HG02973 (cell line): Measurements from ENCODE around the gene CEP112.
"Not testable (repeated sequence)": the region's sequence is repeated elsewhere in the genome, so short reads cannot be mapped to it uniquely, and the experiment has no call there.

Experiments
- ATAC-seq: cut with Tn5 transposase; IDR thresholded peaks from one replicate; pipeline ENCODE4 v1.9.1; 2021; ENCODE audit warnings: moderate library complexity; ENCODE audit not compliant: unreplicated experiment

The CEP112 gene

GRCh38 chr17:66085221-66085620, 106.7 kb downstream of the CEP112 start:
- ATAC-seq, result no peak

DNA sequence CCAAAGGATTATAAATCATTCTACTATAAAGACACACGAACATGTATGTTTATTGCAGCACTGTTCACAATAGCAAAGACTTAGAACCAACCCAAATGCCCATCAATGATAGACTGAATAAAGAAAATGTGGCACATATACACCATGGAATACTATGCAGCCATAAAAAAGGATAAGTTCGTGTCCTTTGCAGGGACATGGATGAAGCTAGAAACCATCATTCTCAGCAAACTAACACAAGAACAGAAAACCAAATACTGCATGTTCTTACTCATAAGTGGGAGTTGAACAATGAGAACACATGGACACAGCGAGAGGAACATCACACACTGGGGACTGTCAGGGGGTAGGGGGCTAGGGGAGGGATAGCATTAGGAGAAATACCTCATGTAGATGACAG, 111.3 kb downstream of the CEP112 start:
- ATAC-seq, result not testable (repeated sequence)

- ATAC-seq, result no peak
These were observed 115.3 kb downstream of the CEP112 start for GRCh38 chr17:66076546-66077190.

DNA sequence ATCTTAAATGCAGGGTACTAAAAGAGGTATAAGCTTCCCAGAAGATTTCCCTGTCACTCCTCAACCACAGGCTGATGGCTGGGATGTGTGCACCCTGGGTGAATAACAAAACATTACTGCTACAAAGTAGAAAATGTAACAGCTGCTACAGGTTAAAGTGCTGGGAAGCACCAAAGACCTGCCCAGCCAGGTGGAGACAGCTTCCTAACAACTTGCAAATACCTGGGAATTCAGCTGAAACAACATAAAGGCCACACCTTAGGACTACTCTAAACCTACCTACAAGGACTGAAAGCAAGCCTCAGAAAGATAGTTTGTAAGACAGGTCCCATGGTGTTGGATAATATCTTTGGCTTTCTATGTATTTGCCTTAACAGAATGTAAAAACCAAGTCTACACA, 118.5 kb downstream of the CEP112 start:
- no peak for ATAC-seq

DNA sequence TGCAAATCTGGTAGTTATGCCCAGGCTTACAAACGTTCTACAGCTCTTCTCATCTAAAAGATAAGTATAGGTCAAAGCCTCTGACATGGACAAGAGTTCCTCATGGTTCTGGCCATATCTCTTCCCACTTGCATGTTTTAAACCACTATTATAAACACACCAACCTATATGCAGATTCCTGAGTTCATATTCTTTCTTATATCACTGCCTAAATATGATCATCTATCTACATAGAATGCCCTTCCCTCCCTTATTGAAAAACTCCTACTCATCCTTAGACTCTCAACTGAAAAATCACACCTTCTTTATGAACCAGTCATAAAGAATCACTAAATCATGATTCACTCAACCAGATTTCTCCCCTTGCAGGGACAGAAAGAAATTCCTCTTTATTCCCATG, 128.2 kb downstream of the CEP112 start:
- no peak for ATAC-seq

DNA sequence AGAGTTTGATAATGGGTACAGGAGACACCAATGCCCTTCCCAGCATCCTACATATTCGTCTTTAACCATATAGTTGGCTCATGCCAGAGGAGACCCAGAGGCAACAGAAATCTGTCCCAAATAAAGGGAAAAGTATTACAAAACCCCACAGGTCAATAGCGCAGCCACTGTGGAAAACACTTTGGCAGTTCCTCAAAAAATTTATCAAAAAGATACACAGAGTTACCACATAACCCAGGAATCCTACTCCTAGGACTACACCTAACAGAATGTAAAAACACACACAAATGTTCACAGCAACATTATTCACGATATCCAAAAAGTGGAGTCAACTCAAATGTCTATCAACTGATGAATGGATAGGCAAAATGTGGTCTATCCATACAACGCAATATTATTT, 135.8 kb downstream of the CEP112 start:
- no peak for ATAC-seq

DNA sequence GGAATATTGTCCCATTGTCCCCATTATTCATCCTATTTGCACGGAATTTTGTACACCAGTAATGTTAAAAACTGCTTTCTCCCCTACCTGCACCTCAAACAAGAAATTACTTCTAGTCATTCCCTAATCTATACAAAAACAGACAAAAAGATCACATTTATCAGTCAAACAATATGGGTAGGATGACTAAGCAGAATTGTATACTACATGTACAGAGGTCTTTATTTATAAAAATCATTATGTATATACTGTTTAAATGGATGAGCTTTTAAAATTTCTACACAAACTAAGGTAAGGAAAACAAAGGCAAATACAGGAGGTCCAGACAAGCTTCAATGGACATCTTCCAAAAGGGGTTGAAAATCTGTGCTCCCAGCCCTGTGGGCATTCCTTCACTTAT, 137.7 kb downstream of the CEP112 start:
- ATAC-seq, result no peak

- no peak for ATAC-seq
These were observed 147.8 kb downstream of the CEP112 start for GRCh38 chr17:66044083-66044482.

- no peak for ATAC-seq
These were observed 148.5 kb downstream of the CEP112 start for GRCh38 chr17:66043419-66043818.

DNA sequence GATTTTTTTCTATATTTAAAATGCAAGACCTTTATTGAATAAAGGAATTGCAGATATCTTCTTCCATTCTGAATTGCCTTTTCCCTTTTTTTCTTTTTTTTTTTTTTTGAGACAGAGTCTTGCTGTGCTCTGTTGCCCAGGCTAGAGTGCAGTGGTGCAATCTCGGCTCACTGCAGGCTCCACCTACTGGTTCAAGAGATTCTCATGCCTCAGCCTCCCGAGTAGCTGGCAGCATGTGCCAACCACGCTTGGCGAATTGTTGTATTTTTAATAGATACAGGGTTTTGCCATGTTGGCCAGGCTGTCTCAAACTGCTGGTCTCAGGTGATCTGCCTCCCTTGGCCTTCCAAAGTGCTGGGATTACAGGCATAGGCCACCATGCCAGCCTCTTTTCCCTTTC, 151.5 kb downstream of the CEP112 start:
- ATAC-seq, result no peak

DNA sequence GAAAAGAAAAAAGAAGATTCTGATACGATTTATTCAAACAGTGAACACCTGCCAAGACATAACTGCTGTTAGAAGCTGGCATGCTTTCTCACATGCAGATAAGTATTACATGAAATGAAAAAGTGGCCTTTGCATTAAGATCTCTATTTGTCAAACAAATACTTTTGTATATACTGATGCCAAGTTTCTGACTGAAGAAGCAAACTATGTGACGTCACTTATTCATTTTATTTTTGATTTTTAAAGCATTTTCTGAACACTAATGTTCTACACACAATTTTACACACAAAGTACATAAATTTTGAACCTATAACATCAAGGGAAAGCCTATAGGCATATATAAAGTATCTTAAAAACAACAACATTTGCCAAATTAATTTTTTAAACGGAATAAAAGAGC, 153.8 kb downstream of the CEP112 start:
- ATAC-seq, result no peak

- no peak for ATAC-seq
These were observed 154.7 kb downstream of the CEP112 start for GRCh38 chr17:66037221-66037620.

GRCh38 chr17:66032082-66032712, 159.7 kb downstream of the CEP112 start:
- peak; percentile 96 for ATAC-seq

GRCh38 chr17:66025551-66025950, 166.4 kb downstream of the CEP112 start:
- ATAC-seq, result no peak

GRCh38 chr17:66021757-66022156, 170.2 kb downstream of the CEP112 start:
- ATAC-seq, result no peak

- ATAC-seq, result no peak
These were observed 173.1 kb downstream of the CEP112 start for GRCh38 chr17:66018786-66019185.

DNA sequence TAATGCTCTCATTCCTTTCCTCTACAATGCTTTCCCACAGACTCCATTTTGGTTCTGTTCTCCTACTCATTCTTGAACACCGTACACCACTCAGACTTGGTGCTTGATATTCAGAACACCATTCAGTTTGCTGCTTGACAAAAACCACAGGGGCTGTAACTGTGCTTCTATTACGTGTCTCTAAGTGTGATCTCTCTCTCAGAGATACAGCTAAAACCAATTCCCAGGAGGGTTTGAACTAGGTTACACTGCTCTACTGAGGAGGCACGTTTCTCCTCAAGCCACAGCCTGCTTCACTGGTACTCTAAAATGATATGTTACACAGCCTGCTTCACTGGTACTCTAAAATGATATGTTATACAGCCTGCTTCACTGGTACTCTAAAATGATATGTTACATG, 175.7 kb downstream of the CEP112 start:
- ATAC-seq, result no peak

GRCh38 chr17:66008680-66009079, 183.3 kb downstream of the CEP112 start:
- ATAC-seq, result no peak

DNA sequence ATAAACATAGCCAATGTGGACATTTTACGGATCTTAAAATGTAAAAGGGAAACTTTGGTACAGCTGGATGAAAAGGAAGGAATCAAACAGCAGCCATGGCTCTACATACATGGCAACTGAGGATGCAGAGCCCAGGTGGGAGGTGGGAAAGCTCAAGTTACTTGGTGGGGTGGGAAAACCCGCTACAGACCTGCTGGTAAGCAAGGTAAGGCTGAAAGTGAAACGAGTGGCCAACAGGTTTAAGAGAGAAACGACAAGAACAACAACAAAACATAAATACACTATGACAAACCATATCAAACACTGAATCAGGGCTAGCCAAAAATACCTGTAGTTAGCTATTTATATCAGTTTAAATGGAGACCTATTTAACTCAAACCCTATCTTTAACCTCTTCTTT, 185.3 kb downstream of the CEP112 start:
- ATAC-seq, result no peak

DNA sequence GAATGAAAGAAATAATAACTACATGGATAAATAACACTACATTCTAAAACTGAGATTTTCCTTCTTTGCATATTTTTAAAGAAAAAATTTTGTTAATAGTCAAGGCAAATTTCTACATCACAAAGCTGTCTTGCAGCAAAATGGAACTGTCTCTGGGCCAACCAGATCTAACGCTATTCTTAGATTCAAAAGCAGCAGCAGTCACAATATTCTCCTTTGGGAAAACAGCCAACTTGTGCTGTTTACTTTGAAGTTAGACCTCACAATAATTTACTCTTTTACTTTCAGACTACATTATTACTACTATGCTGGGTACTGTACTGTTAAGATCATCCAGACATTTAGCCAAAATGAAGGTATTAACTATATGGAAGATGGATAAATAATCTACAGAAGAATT, 189.1 kb downstream of the CEP112 start:
- no peak for ATAC-seq

GRCh38 chr17:66002063-66002585, 189.8 kb downstream of the CEP112 start:
- no peak for ATAC-seq

GRCh38 chr17:66000216-66000615, 191.7 kb downstream of the CEP112 start:
- no peak for ATAC-seq

GRCh38 chr17:65998675-65999074, 193.3 kb downstream of the CEP112 start:
- no peak for ATAC-seq
